ENCODE data around the gene CDH11. TPM values are rescaled to one million over a fixed set of nuclear protein-coding genes. Genes with fewer than 3 reads are reported as not detected.

Gene CDH11
- total and polyA plus RNA-seq, 2 experiments from 2014 or later = 3.5 to 19.6 TPM

- H3K4me3 Mint-ChIP-seq = no peak overlapping the region
- H4K20me1 ChIP-seq (replicated peaks; ENCODE audit: insufficient read depth) = no peaks in the 10 kb centered on the region
- H3K36me3 ChIP-seq (ENCODE audit: insufficient read depth) = no peaks in the 10 kb centered on the region
- H3K27ac Mint-ChIP-seq = no peak overlapping the region
- no peaks in the 10 kb centered on the region for H3K4me1 Mint-ChIP-seq
- peaks cover 16% of the 10 kb centered on the region; the same call in 1 of the 2 replicates for H3K9me2 ChIP-seq (ENCODE audit: insufficient read depth)
- no peak overlapping the region for H3K4me2 ChIP-seq
- H3K27me3 ChIP-seq (ENCODE audit: insufficient read depth) = no peaks in the 10 kb centered on the region
- ATAC-seq = no peak
- no peaks in the 10 kb centered on the region for H3K79me2 ChIP-seq (replicated peaks; ENCODE audit: insufficient read depth)
- H3K9me3 Mint-ChIP-seq = peaks cover 3% of the 10 kb centered on the region; the same call in 1 of the 3 replicates
- no peaks in the 10 kb centered on the region for H3K4me1 ChIP-seq (ENCODE audit: insufficient read depth)
- H2AFZ ChIP-seq = no peak overlapping the region
- peaks cover 1% of the 10 kb centered on the region for H3K27me3 Mint-ChIP-seq (ENCODE audit: insufficient read depth, low read depth, poor library complexity)
- DNase-seq (ENCODE audit: low spot score) = no peak
- H3F3A ChIP-seq (replicated peaks; ENCODE audit: low read depth) = no peaks in the 10 kb centered on the region
- H3K4me3 ChIP-seq = no peak overlapping the region
- no peaks in the 10 kb centered on the region for H3K36me3 Mint-ChIP-seq (ENCODE audit: low read depth)
- H3K27ac ChIP-seq (ENCODE audit: low read depth) = no peak overlapping the region
- TF ChIP-seq POLR2AphosphoS5 (IDR thresholded peaks at IDR 0.05; ENCODE audit: low read depth) (no peak), CREB1 (CRISPR knock-in tag; IDR thresholded peaks at IDR 0.05; ENCODE audit: low read depth) (no peak), EZH2 (IDR thresholded peaks at IDR 0.05; ENCODE audit: low read depth, unreplicated experiment) (no peak), NANOG (IDR thresholded peaks at IDR 0.05; ENCODE audit: borderline replicate concordance) (no peak), ZNF114 (CRISPR knock-in tag; IDR thresholded peaks at IDR 0.05) (no peak)
Observed at GRCh38 chr16:65095906-65096305, 26.0 kb downstream of the CDH11 start.

GRCh38 chr16:65095090-65095728 is 26.7 kb downstream of the CDH11 start:
- Histone ChIP-seq H3K36me3 (ENCODE audit: insufficient read depth) (no peaks in the 10 kb centered on the region), H3K27me3 (ENCODE audit: insufficient read depth) (no peaks in the 10 kb centered on the region), H3K27ac (ENCODE audit: low read depth) (no peak overlapping the region), H3K4me1 (ENCODE audit: insufficient read depth) (no peaks in the 10 kb centered on the region), H2AFZ (no peak overlapping the region), H3K4me3 (no peak overlapping the region), H3K9me2 (ENCODE audit: insufficient read depth) (peaks cover 13% of the 10 kb centered on the region; the same call in 1 of the 2 replicates), H3K4me2 (no peak overlapping the region), H4K20me1 (replicated peaks; ENCODE audit: insufficient read depth) (no peaks in the 10 kb centered on the region), H3K79me2 (replicated peaks; ENCODE audit: insufficient read depth) (no peaks in the 10 kb centered on the region), H3F3A (replicated peaks; ENCODE audit: low read depth) (no peaks in the 10 kb centered on the region)
- H3K4me1 Mint-ChIP-seq = no peaks in the 10 kb centered on the region
- DNase-seq (ENCODE audit: low spot score) (no peak), ATAC-seq (no peak)
- peaks cover 1% of the 10 kb centered on the region for H3K27me3 Mint-ChIP-seq (ENCODE audit: insufficient read depth, low read depth, poor library complexity)
- no peak overlapping the region for H3K27ac Mint-ChIP-seq
- peaks cover 2% of the 10 kb centered on the region; the same call in 1 of the 3 replicates for H3K9me3 Mint-ChIP-seq
- no peaks in the 10 kb centered on the region for H3K36me3 Mint-ChIP-seq (ENCODE audit: low read depth)
- H3K4me3 Mint-ChIP-seq = no peak overlapping the region
- no peak for TF ChIP-seq ZNF462 (CRISPR knock-in tag; IDR thresholded peaks at IDR 0.05)
- no peak for TF ChIP-seq ETS1 (IDR thresholded peaks at IDR 0.05)
- TF ChIP-seq EZH2 (IDR thresholded peaks at IDR 0.05; ENCODE audit: low read depth, unreplicated experiment) = no peak
- no peak for TF ChIP-seq JUNB (IDR thresholded peaks at IDR 0.05; ENCODE audit: unreplicated experiment)
- no peak for TF ChIP-seq REST (IDR thresholded peaks at IDR 0.05; ENCODE audit: unreplicated experiment)
- TF ChIP-seq CREB1 (CRISPR knock-in tag; IDR thresholded peaks at IDR 0.05; ENCODE audit: low read depth) = no peak
- no peak for TF ChIP-seq ZNF331 (CRISPR knock-in tag; IDR thresholded peaks at IDR 0.05; ENCODE audit: low read depth)
- no peak for TF ChIP-seq STAT1 (IDR thresholded peaks at IDR 0.05; ENCODE audit: unreplicated experiment)
